ENCODE results near the gene GNB2.
"Not testable (repeated sequence)": the region's sequence is repeated elsewhere in the genome, so short reads cannot be mapped to it uniquely, and the experiment has no call there.

The GNB2 gene

GRCh38 chr7:100721505-100721812 lies 47.9 kb downstream of the GNB2 start:
- Histone ChIP-seq H3K4me2 (ENCODE audit: low read depth, low read length, poor library complexity, severe bottlenecking) (no peak overlapping the region), H3F3A (ENCODE audit: low read depth) (no peaks in the 10 kb centered on the region), H3K27me3 (ENCODE audit: insufficient read depth, low read length, poor library complexity, severe bottlenecking) (no peaks in the 10 kb centered on the region), H3K79me2 (ENCODE audit: insufficient read depth, low read length) (no peaks in the 10 kb centered on the region), H3K4me1 (ENCODE audit: insufficient read depth, low read length, poor library complexity, severe bottlenecking) (no peaks in the 10 kb centered on the region), H3K4me3 (ENCODE audit: low read length, poor library complexity, severe bottlenecking) (no peak overlapping the region), H3K36me3 (ENCODE audit: insufficient read depth, low read length) (no peaks in the 10 kb centered on the region), H3K9me3 (ENCODE audit: insufficient read depth, low read depth, low read length) (no peaks in the 10 kb centered on the region), H4K20me1 (ENCODE audit: insufficient read depth, low read length, poor library complexity, severe bottlenecking) (no peaks in the 10 kb centered on the region), H3K9ac (ENCODE audit: low read depth, low read length, poor library complexity, severe bottlenecking) (no peak overlapping the region), H3K9me2 (replicated peaks; ENCODE audit: low read depth, low read length) (no peaks in the 10 kb centered on the region), H2AFZ (ENCODE audit: low read length) (no peak overlapping the region)
- TF ChIP-seq EZH2phosphoT487 (IDR thresholded peaks at IDR 0.05; ENCODE audit: borderline replicate concordance), result no peak
- TF ChIP-seq, protein P1, sequence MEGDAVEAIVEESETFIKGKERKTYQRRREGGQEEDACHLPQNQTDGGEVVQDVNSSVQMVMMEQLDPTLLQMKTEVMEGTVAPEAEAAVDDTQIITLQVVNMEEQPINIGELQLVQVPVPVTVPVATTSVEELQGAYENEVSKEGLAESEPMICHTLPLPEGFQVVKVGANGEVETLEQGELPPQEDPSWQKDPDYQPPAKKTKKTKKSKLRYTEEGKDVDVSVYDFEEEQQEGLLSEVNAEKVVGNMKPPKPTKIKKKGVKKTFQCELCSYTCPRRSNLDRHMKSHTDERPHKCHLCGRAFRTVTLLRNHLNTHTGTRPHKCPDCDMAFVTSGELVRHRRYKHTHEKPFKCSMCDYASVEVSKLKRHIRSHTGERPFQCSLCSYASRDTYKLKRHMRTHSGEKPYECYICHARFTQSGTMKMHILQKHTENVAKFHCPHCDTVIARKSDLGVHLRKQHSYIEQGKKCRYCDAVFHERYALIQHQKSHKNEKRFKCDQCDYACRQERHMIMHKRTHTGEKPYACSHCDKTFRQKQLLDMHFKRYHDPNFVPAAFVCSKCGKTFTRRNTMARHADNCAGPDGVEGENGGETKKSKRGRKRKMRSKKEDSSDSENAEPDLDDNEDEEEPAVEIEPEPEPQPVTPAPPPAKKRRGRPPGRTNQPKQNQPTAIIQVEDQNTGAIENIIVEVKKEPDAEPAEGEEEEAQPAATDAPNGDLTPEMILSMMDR (conservative IDR thresholded peaks at IDR 0.05; ENCODE audit: low read length), result no peak

GRCh38 chr7:100722480-100723212 lies 49.1 kb downstream of the GNB2 start:
- H2AFZ ChIP-seq (ENCODE audit: low read length), result no peak overlapping the region
- no peak overlapping the region for H3K4me2 ChIP-seq (ENCODE audit: low read depth, low read length, poor library complexity, severe bottlenecking)
- no peaks in the 10 kb centered on the region for H4K20me1 ChIP-seq (ENCODE audit: insufficient read depth, low read length, poor library complexity, severe bottlenecking)

DNA sequence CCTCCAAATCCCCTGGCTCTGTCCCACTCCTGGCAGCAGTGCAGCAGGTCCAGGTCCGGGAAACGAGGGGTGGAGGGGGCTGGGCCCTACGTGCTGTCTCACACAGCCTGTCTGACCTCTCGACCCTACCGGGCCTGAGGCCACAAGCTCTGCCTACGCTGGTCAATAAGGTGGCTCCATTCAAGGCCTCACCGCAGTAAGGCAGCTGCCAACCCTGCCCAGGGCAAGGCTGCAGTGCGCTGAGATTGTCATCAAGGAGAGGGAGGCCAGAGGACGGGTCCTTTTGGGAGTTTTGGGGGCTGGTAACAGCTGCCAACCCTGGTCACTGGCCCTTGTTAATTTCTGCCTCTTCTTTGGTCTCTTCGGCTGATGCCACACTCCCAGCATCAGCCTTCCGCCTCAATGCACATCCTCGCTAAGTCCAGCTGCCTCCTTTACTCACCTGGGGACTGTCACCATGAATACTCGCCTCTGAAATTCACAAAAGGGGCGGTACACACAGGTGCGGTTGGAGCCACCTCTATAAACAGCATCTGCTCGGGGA lies 50.3 kb downstream of the GNB2 start:
- H3K9ac ChIP-seq (ENCODE audit: low read depth, low read length, poor library complexity, severe bottlenecking), result no peak overlapping the region
- H3K4me3 ChIP-seq (ENCODE audit: low read length, poor library complexity, severe bottlenecking), result no peak overlapping the region
- H2AFZ ChIP-seq (ENCODE audit: low read length), result no peak overlapping the region
- no peak for TF ChIP-seq EZH2phosphoT487 (IDR thresholded peaks at IDR 0.05; ENCODE audit: borderline replicate concordance)
- TF ChIP-seq, protein P1 (conservative IDR thresholded peaks at IDR 0.05; ENCODE audit: low read length), result no peak
- H3K4me1 ChIP-seq (ENCODE audit: insufficient read depth, low read length, poor library complexity, severe bottlenecking), result no peaks in the 10 kb centered on the region
- H3K9me3 ChIP-seq (ENCODE audit: insufficient read depth, low read depth, low read length), result no peaks in the 10 kb centered on the region
- H3K9me2 ChIP-seq (replicated peaks; ENCODE audit: low read depth, low read length), result no peaks in the 10 kb centered on the region
- H3K79me2 ChIP-seq (ENCODE audit: insufficient read depth, low read length), result no peaks in the 10 kb centered on the region
- H4K20me1 ChIP-seq (ENCODE audit: insufficient read depth, low read length, poor library complexity, severe bottlenecking), result no peaks in the 10 kb centered on the region
- H3F3A ChIP-seq (ENCODE audit: low read depth), result no peaks in the 10 kb centered on the region
- H3K4me2 ChIP-seq (ENCODE audit: low read depth, low read length, poor library complexity, severe bottlenecking), result no peak overlapping the region
- H3K36me3 ChIP-seq (ENCODE audit: insufficient read depth, low read length), result no peaks in the 10 kb centered on the region
- H3K27me3 ChIP-seq (ENCODE audit: insufficient read depth, low read length, poor library complexity, severe bottlenecking), result no peaks in the 10 kb centered on the region

More at GRCh38 chr7:100722480-100723212, 49.1 kb downstream of the GNB2 start:
- Histone ChIP-seq H3K4me1 (ENCODE audit: insufficient read depth, low read length, poor library complexity, severe bottlenecking) (no peaks in the 10 kb centered on the region), H3F3A (ENCODE audit: low read depth) (no peaks in the 10 kb centered on the region), H3K27me3 (ENCODE audit: insufficient read depth, low read length, poor library complexity, severe bottlenecking) (no peaks in the 10 kb centered on the region), H3K9me3 (ENCODE audit: insufficient read depth, low read depth, low read length) (no peaks in the 10 kb centered on the region), H3K9me2 (replicated peaks; ENCODE audit: low read depth, low read length) (no peaks in the 10 kb centered on the region), H3K9ac (ENCODE audit: low read depth, low read length, poor library complexity, severe bottlenecking) (no peak overlapping the region), H3K36me3 (ENCODE audit: insufficient read depth, low read length) (no peaks in the 10 kb centered on the region), H3K4me3 (ENCODE audit: low read length, poor library complexity, severe bottlenecking) (no peak overlapping the region), H3K79me2 (ENCODE audit: insufficient read depth, low read length) (no peaks in the 10 kb centered on the region)
- no peak for TF ChIP-seq EZH2phosphoT487 (IDR thresholded peaks at IDR 0.05; ENCODE audit: borderline replicate concordance)
- TF ChIP-seq, protein P1 (conservative IDR thresholded peaks at IDR 0.05; ENCODE audit: low read length), result no peak

DNA sequence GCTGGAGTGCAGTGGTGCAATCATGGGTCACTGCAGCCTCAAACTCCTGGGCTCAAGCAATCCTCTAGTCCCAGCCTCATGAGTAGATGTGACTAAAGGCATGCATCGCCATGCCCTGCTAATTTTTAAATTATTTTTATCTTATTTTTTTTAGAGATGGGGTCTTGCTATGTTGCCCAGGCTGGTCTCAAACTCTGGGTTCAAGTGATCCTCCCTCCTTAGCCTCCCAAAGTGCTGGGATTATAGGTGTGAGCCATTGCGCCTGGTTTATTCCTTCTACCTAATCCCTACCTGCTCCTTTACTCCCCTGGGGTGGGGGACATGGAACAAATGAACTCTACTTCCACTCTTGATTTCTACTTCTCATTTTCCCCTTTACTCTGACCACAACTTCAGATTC lies 50.8 kb downstream of the GNB2 start:
- not testable (repeated sequence) for H3K9me2 ChIP-seq (replicated peaks; ENCODE audit: low read depth, low read length); H3K4me2 ChIP-seq (ENCODE audit: low read depth, low read length, poor library complexity, severe bottlenecking); H3F3A ChIP-seq (ENCODE audit: low read depth); H3K79me2 ChIP-seq (ENCODE audit: insufficient read depth, low read length); H3K4me3 ChIP-seq (ENCODE audit: low read length, poor library complexity, severe bottlenecking); H2AFZ ChIP-seq (ENCODE audit: low read length); H4K20me1 ChIP-seq (ENCODE audit: insufficient read depth, low read length, poor library complexity, severe bottlenecking); H3K27me3 ChIP-seq (ENCODE audit: insufficient read depth, low read length, poor library complexity, severe bottlenecking); H3K36me3 ChIP-seq (ENCODE audit: insufficient read depth, low read length); H3K9ac ChIP-seq (ENCODE audit: low read depth, low read length, poor library complexity, severe bottlenecking); H3K9me3 ChIP-seq (ENCODE audit: insufficient read depth, low read depth, low read length); H3K4me1 ChIP-seq (ENCODE audit: insufficient read depth, low read length, poor library complexity, severe bottlenecking)

Measured in Loucy (cell line).